Kidney epithelial cell (primary cell): ENCODE measurements around the gene HEBP2. TPM values are rescaled to one million over a fixed set of nuclear protein-coding genes. Genes with fewer than 3 reads are reported as not detected.

ENCODE experiments used
- DNase-seq: peaks from one replicate; pipeline ENCODE4 v3.0.0-alpha.2; 2010; ENCODE audit warnings: low read depth
- H3K27me3 ChIP-seq: 2 replicates; pipeline ENCODE4 v1.6.0; 2011; ENCODE audit warnings: low read length; ENCODE audit not compliant: control insufficient read depth, insufficient read depth
- H3K36me3 ChIP-seq: 2 replicates; pipeline ENCODE4 v1.5.1; 2011; ENCODE audit warnings: low read length; ENCODE audit not compliant: control insufficient read depth, insufficient read depth
- H3K4me3 ChIP-seq: 2 replicates; pipeline ENCODE4 v1.5.1; 2011; ENCODE audit warnings: low read depth, mild to moderate bottlenecking, control low read depth, low read length
- total RNA-seq: library from RNA; depleted of rRNA; stranded (reverse); fragments of >200 nt; gene quantifications from 2 replicates; pipeline ENCODE4 v1.2.3, GENCODE V29; 2015
- TF ChIP-seq, protein P1 (sequence below): IDR thresholded peaks from 2 replicates; pipeline ENCODE4 v1.5.1; 2011; ENCODE audit warnings: mild to moderate bottlenecking, moderate library complexity, low read length, control low read depth, inconsistent platforms; ENCODE audit not compliant: insufficient read depth, poor library complexity, severe bottlenecking

Gene HEBP2
- total RNA-seq, 1 donor from 2014 or later = 82.1 TPM

- TF ChIP-seq, protein P1, sequence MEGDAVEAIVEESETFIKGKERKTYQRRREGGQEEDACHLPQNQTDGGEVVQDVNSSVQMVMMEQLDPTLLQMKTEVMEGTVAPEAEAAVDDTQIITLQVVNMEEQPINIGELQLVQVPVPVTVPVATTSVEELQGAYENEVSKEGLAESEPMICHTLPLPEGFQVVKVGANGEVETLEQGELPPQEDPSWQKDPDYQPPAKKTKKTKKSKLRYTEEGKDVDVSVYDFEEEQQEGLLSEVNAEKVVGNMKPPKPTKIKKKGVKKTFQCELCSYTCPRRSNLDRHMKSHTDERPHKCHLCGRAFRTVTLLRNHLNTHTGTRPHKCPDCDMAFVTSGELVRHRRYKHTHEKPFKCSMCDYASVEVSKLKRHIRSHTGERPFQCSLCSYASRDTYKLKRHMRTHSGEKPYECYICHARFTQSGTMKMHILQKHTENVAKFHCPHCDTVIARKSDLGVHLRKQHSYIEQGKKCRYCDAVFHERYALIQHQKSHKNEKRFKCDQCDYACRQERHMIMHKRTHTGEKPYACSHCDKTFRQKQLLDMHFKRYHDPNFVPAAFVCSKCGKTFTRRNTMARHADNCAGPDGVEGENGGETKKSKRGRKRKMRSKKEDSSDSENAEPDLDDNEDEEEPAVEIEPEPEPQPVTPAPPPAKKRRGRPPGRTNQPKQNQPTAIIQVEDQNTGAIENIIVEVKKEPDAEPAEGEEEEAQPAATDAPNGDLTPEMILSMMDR = no peak
- Histone ChIP-seq H3K4me3 (no peak overlapping the region), H3K27me3 (no peaks in the 10 kb centered on the region), H3K36me3 (no peaks in the 10 kb centered on the region)
- no peak for DNase-seq
Observed at GRCh38 chr6:138372711-138373463, 31.1 kb upstream of the HEBP2 start.

DNA sequence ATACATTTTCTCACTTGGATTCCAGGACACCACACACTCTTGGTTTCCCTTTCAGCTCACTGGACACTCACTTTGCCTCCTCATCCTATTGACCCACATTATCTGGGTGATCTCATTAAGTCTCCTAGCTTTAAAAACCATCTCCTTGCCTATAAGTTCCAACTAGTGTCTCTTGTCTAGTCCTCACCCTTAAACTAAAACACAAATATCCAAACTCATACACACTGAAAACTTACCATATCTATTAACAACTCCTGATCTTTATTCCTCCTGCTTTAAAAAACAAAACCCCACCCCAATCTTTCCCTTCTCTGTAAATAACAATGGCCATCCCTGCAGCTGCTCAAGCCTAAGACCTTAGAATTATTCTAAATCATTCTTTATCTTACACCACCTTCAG lies 29.8 kb upstream of the HEBP2 start:
- DNase-seq = no peak
- Histone ChIP-seq H3K27me3 (no peaks in the 10 kb centered on the region), H3K36me3 (no peaks in the 10 kb centered on the region), H3K4me3 (no peak overlapping the region)
- TF ChIP-seq, protein P1 = no peak

DNA sequence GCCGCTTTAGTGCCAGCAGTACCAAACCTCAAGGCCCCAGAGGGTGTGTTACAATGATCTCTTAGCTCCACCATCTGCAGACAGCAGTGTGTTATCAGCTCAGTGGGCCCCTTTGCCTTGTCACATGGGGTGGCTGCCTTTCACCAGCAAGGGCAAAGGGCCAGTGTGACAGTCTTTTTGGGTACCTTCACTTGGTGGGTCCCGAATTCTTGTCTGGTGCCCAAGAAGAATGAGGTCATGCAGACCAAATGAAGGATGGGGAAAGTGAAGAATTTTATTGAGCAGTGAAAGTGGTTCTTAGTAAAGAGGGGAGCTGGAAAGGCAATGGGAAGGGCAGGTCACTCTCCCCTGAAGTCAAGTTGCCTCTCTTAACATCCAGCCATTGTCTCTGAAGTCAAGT lies 29.2 kb upstream of the HEBP2 start:
- Histone ChIP-seq H3K27me3 (no peaks in the 10 kb centered on the region), H3K36me3 (no peaks in the 10 kb centered on the region), H3K4me3 (no peak overlapping the region)
- DNase-seq = no peak
- TF ChIP-seq, protein P1 = no peak

DNA sequence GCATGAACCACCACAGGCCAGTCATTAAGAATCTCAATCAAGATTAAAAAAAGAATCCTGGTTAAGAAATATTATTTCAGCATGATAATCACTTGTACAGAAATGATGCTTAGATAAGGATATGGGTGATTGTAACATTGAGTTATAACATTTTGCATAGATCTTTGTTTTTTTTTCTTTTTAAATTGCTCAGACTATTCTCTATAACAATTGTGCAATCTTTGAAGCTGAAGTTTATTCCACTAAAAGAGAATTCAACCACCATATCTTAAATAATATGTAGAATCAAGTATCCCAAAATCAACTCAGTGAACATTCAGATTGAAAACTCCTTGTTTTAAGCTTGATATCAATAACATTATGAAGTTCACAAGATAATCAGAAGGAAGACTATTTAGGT lies 27.0 kb upstream of the HEBP2 start:
- H3K27me3 ChIP-seq = no peaks in the 10 kb centered on the region
- no peaks in the 10 kb centered on the region for H3K36me3 ChIP-seq
- TF ChIP-seq, protein P1 = no peak
- H3K4me3 ChIP-seq = no peak overlapping the region
- DNase-seq = no peak

DNA sequence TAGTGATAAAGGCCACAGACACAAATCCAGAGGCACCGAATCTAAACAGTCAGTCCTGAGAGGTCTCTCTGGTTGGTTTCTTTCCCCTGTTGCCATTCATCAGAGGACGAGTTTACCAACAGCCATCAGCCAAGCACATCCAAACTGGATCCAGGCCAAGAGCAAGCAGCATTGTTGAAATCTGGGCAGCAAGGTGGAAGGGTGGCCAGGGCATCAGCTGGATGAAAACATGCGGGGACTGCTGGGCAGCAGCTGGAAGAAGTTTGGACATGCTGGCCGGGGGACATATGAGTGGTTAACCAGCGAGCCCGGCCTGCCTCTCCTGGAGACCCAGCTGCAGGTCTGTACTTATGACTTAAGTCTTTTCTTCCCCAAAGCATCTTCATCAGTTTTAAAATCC lies 26.2 kb upstream of the HEBP2 start, which contains the start of gene SMIM28:
SMIM28 (plus strand) TSS at position 62 of the 400 bp plus-strand sequence; CDS start at position 230, 168 bp downstream.
- Histone ChIP-seq H3K27me3 (no peaks in the 10 kb centered on the region), H3K36me3 (no peaks in the 10 kb centered on the region), H3K4me3 (no peak within 1 kb of the TSS)
- TF ChIP-seq, protein P1 = no peak
- no peak for DNase-seq

GRCh38 chr6:138378463-138378862 lies 25.6 kb upstream of the HEBP2 start:
- DNase-seq = no peak
- Histone ChIP-seq H3K36me3 (no peaks in the 10 kb centered on the region), H3K27me3 (no peaks in the 10 kb centered on the region), H3K4me3 (no peak overlapping the region)
- TF ChIP-seq, protein P1 = no peak
